Neuronal stem cell (in vitro differentiated cells): ENCODE results near the gene SGMS2.

Source experiments
- DNase-seq: peaks from one replicate; pipeline ENCODE4 v3.0.0-alpha.2; 2013; ENCODE audit warnings: low spot score
- H2AFZ ChIP-seq: one replicate; pipeline ENCODE4 v1.6.1; 2013; ENCODE audit warnings: mild to moderate bottlenecking, low read length, inconsistent platforms
- H2AK5ac ChIP-seq: 2 replicates; pipeline ENCODE4 v1.6.1; 2013; ENCODE audit warnings: low read depth, mild to moderate bottlenecking, inconsistent platforms, low read length, moderate library complexity, mixed read lengths
- H2BK120ac ChIP-seq: 2 replicates; pipeline ENCODE4 v1.6.1; 2013; ENCODE audit warnings: low read depth, mild to moderate bottlenecking, inconsistent platforms, low read length, moderate library complexity, mixed read lengths
- H2BK12ac ChIP-seq: one replicate; pipeline ENCODE4 v1.6.1; 2013; ENCODE audit warnings: low read length, inconsistent platforms
- H2BK15ac ChIP-seq: 2 replicates; pipeline ENCODE4 v1.6.1; 2013; ENCODE audit warnings: mild to moderate bottlenecking, low read length, inconsistent platforms, mixed read lengths
- H2BK5ac ChIP-seq: one replicate; pipeline ENCODE4 v1.6.1; 2013; ENCODE audit warnings: inconsistent platforms, mild to moderate bottlenecking, low read length, moderate library complexity
- H3K14ac ChIP-seq: one replicate; pipeline ENCODE4 v1.6.1; 2013; ENCODE audit warnings: low read length, inconsistent platforms
- H3K18ac ChIP-seq: 2 replicates; pipeline ENCODE4 v1.6.1; 2013; ENCODE audit warnings: low read length, inconsistent platforms
- H3K23ac ChIP-seq: 2 replicates; pipeline ENCODE4 v1.6.1; 2013; ENCODE audit warnings: low read depth, mild to moderate bottlenecking, mixed read lengths, low read length, inconsistent platforms; ENCODE audit not compliant: poor library complexity
- H3K27ac ChIP-seq: replicated peaks from 3 replicates; pipeline ENCODE4 v1.5.1; 2013; ENCODE audit warnings: low read length, inconsistent platforms
- H3K27me3 ChIP-seq, 3 experiments: 2 replicates each; pipeline ENCODE4 v1.6.1; 2013; ENCODE audit warnings: low read length in 3 of 3, mild to moderate bottlenecking in 2 of 3, inconsistent platforms in 1 of 3, low read depth in 1 of 3, mixed read lengths in 1 of 3, moderate library complexity in 1 of 3; ENCODE audit not compliant: control insufficient read depth in 3 of 3, insufficient read depth in 3 of 3
- H3K36me3 ChIP-seq, 2 donors: replicated peaks in 1 of 2; 2 replicates each; pipeline ENCODE4 v1.6.1; 2013; ENCODE audit warnings: low read length in 2 of 2; ENCODE audit not compliant: control insufficient read depth in 2 of 2, insufficient read depth in 2 of 2
- H3K4ac ChIP-seq: 2 replicates; pipeline ENCODE4 v1.6.1; 2013; ENCODE audit warnings: inconsistent platforms, mild to moderate bottlenecking, low read length, moderate library complexity
- H3K4me1 ChIP-seq, 2 donors: 1 replicate in 1 of 2; 2 replicates in 1 of 2; pipeline ENCODE4 v1.6.1; 2013; ENCODE audit warnings: low read length in 2 of 2, low read depth in 1 of 2; ENCODE audit not compliant: control insufficient read depth in 2 of 2, insufficient read depth in 1 of 2
- H3K4me2 ChIP-seq: one replicate; pipeline ENCODE4 v1.6.1; 2013; ENCODE audit warnings: mild to moderate bottlenecking, low read length, inconsistent platforms; ENCODE audit not compliant: insufficient read depth, poor library complexity, severe bottlenecking
- H3K4me3 ChIP-seq, 2 donors: 2 replicates each; pipeline ENCODE4 v1.5.1; 2013; ENCODE audit warnings: low read length in 2 of 2, mild to moderate bottlenecking in 2 of 2, inconsistent platforms in 1 of 2, moderate library complexity in 1 of 2
- H3K79me1 ChIP-seq: one replicate; pipeline ENCODE4 v1.6.1; 2013; ENCODE audit warnings: low read depth, mild to moderate bottlenecking, inconsistent platforms, low read length, moderate library complexity
- H3K9ac ChIP-seq: one replicate; pipeline ENCODE4 v1.6.1; 2013; ENCODE audit warnings: mild to moderate bottlenecking, low read depth, low read length, inconsistent platforms; ENCODE audit not compliant: poor library complexity
- H3K9me3 ChIP-seq, 2 donors: replicated peaks in 1 of 2; 2 replicates each; pipeline versions ENCODE3 to v1.6.1; 2013; ENCODE audit warnings: low read length in 2 of 2, mild to moderate bottlenecking in 2 of 2, inconsistent platforms in 1 of 2, low read depth in 1 of 2, mixed read lengths in 1 of 2, moderate library complexity in 1 of 2; ENCODE audit not compliant: control insufficient read depth in 2 of 2, insufficient read depth in 1 of 2
- H4K8ac ChIP-seq: one replicate; pipeline ENCODE4 v1.6.1; 2013; ENCODE audit warnings: low read depth, mild to moderate bottlenecking, inconsistent platforms, low read length, moderate library complexity
- H4K91ac ChIP-seq: one replicate; pipeline ENCODE4 v1.6.1; 2013; ENCODE audit warnings: low read length, low read depth, mild to moderate bottlenecking, inconsistent platforms; ENCODE audit not compliant: poor library complexity
- WGBS, 2 donors: extraction: QIAGEN DNeasy Blood & Tissue Kit; methylation state at CpG; one replicate each; pipeline ENCODE4 v1.1.7; 2013; ENCODE audit warnings: missing lambda C conversion rate in 2 of 2, mixed read lengths in 1 of 2; ENCODE audit not compliant: insufficient read length in 2 of 2, insufficient replicate concordance in 1 of 2; ENCODE audit errors: extremely low coverage in 2 of 2; 5-methylcytosine and 5-hydroxymethylcytosine counted together

The SGMS2 gene

GRCh38 chr4:107896158-107896645 lies 71.5 kb downstream of the SGMS2 start:
- Histone ChIP-seq H3K4me1 (peaks cover 0 to 3% of the 10 kb centered on the region in 2 donors), H3K4me3 (no peak overlapping the region)

GRCh38 chr4:107896646-107897045 lies 71.9 kb downstream of the SGMS2 start:
- Histone ChIP-seq H3K14ac (no peak overlapping the region), H3K36me3 (no peaks in the 10 kb centered on the region), H3K4ac (no peak overlapping the region), H3K9ac (no peak overlapping the region), H2AFZ (no peak overlapping the region), H4K8ac (no peak overlapping the region), H2AK5ac (no peak overlapping the region), H3K4me2 (no peak overlapping the region), H3K18ac (no peak overlapping the region), H3K4me3 (no peak overlapping the region), H3K9me3 (no peaks in the 10 kb centered on the region), H2BK12ac (no peak overlapping the region), H3K27ac (no peak overlapping the region), H2BK15ac (no peak overlapping the region), H2BK5ac (no peak overlapping the region), H3K23ac (no peak overlapping the region), H4K91ac (no peak overlapping the region), H3K79me1 (no peaks in the 10 kb centered on the region), H3K4me1 (peaks cover 0 to 3% of the 10 kb centered on the region in 2 donors), H2BK120ac (no peak overlapping the region), H3K27me3 (no peaks in the 10 kb centered on the region)
- no CpG with 5 or more reads among the region's 1 CpG for WGBS, 2 donors
- DNase-seq, result no peak

More at GRCh38 chr4:107896158-107896645, 71.5 kb downstream of the SGMS2 start:
- Histone ChIP-seq H2BK120ac (no peak overlapping the region), H3K27ac (no peak overlapping the region), H2AK5ac (no peak overlapping the region), H3K9me3 (peaks cover 0 to 2% of the 10 kb centered on the region in 2 donors), H4K91ac (no peak overlapping the region), H3K36me3 (no peaks in the 10 kb centered on the region), H3K79me1 (no peaks in the 10 kb centered on the region), H4K8ac (no peak overlapping the region), H3K4ac (no peak overlapping the region), H3K18ac (no peak overlapping the region), H2BK15ac (no peak overlapping the region), H2BK12ac (no peak overlapping the region), H3K4me2 (no peak overlapping the region), H3K23ac (no peak overlapping the region), H3K9ac (no peak overlapping the region), H3K27me3 (no peaks in the 10 kb centered on the region), H3K14ac (no peak overlapping the region), H2BK5ac (no peak overlapping the region), H2AFZ (no peak overlapping the region)
- no CpG with 5 or more reads among the region's 2 CpGs for WGBS, 2 donors
- DNase-seq, result no peak

DNA sequence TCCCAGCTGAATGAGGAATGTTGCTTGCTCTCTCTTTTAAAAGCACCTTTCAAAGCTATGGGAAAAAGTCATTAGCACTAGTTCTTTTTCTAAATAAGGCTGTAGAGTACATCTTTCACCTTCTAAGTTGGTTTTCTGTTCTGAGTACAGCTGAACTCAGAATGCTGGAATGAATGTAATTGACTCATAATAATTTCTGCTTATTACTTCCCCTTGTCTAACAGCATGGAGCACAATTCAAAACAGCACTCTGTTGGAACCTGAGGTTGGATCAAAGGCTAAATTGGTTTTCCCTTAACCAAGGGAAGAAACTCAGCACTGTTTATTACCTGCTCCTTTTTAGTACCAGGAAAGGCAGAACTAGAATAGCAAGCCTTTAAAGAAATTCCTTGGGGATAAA lies 73.1 kb downstream of the SGMS2 start:
- no peak overlapping the region for H3K4ac ChIP-seq
- no peak overlapping the region for H2BK12ac ChIP-seq
- H3K27me3 ChIP-seq, result no peaks in the 10 kb centered on the region
- H3K4me2 ChIP-seq, result no peak overlapping the region
- H4K91ac ChIP-seq, result no peak overlapping the region
- H3K14ac ChIP-seq, result no peak overlapping the region
- no peaks in the 10 kb centered on the region for H3K36me3 ChIP-seq
- H3K23ac ChIP-seq, result no peak overlapping the region
- H3K18ac ChIP-seq, result no peak overlapping the region
- no peak for DNase-seq
- no peaks in the 10 kb centered on the region for H3K9me3 ChIP-seq
- no peak overlapping the region for H2BK120ac ChIP-seq
- no peaks in the 10 kb centered on the region for H3K79me1 ChIP-seq
- H3K4me3 ChIP-seq, result no peak overlapping the region
- peaks cover 0 to 3% of the 10 kb centered on the region in 2 donors for H3K4me1 ChIP-seq
- H2AFZ ChIP-seq, result no peak overlapping the region
- no peak overlapping the region for H4K8ac ChIP-seq
- no peak overlapping the region for H3K9ac ChIP-seq
- no peak overlapping the region for H2BK15ac ChIP-seq
- no peak overlapping the region for H3K27ac ChIP-seq
- no peak overlapping the region for H2BK5ac ChIP-seq
- H2AK5ac ChIP-seq, result no peak overlapping the region

- no CpG with 5 or more reads among the region's 4 CpGs for whole genome bisulfite sequencing, 2 donors
These were observed 75.3 kb downstream of the SGMS2 start for GRCh38 chr4:107900067-107900466.

More at GRCh38 chr4:107900067-107900466, 75.3 kb downstream of the SGMS2 start:
- H2BK5ac ChIP-seq, result no peak overlapping the region
- no peak overlapping the region for H2AK5ac ChIP-seq
- H3K27ac ChIP-seq, result no peak overlapping the region
- H3K9ac ChIP-seq, result no peak overlapping the region
- H3K36me3 ChIP-seq, result no peaks in the 10 kb centered on the region
- no peak for DNase-seq
- no peak overlapping the region for H2BK15ac ChIP-seq
- no peak overlapping the region for H2AFZ ChIP-seq
- no peaks in the 10 kb centered on the region for H3K27me3 ChIP-seq
- no peak overlapping the region for H4K91ac ChIP-seq
- H3K4ac ChIP-seq, result no peak overlapping the region
- H4K8ac ChIP-seq, result no peak overlapping the region
- no peaks in the 10 kb centered on the region for H3K79me1 ChIP-seq
- no peak overlapping the region for H2BK120ac ChIP-seq
- no peaks in the 10 kb centered on the region for H3K9me3 ChIP-seq
- H2BK12ac ChIP-seq, result no peak overlapping the region
- H3K14ac ChIP-seq, result no peak overlapping the region
- H3K4me1 ChIP-seq, result no peaks in the 10 kb centered on the region
- H3K23ac ChIP-seq, result no peak overlapping the region
- no peak overlapping the region for H3K4me2 ChIP-seq
- H3K18ac ChIP-seq, result no peak overlapping the region
- no peak overlapping the region for H3K4me3 ChIP-seq
